CD4-positive, alpha-beta T cell treated with Interleukin-4 for 4 hours (primary cell): ENCODE results near the gene DPP10.

Experiments used
- DNase-seq: peaks from one replicate; pipeline ENCODE4 v3.0.0-alpha.2; 2020

Gene DPP10

GRCh38 chr2:115807276-115807675 is 1364.8 kb downstream of the DPP10 start:
- no peak for DNase-seq

- DNase-seq, result no peak
Observed at GRCh38 chr2:115825912-115826311, 1383.5 kb downstream of the DPP10 start.

GRCh38 chr2:115833196-115833595 is 1390.8 kb downstream of the DPP10 start:
- DNase-seq, result no peak

GRCh38 chr2:115838539-115838938 is 1396.1 kb downstream of the DPP10 start:
- DNase-seq, result no peak

- no peak for DNase-seq
Observed at GRCh38 chr2:115842306-115842705, 1399.9 kb downstream of the DPP10 start.

- no peak for DNase-seq
Observed at GRCh38 chr2:115848192-115848591, 1405.8 kb downstream of the DPP10 start.

- DNase-seq, result no peak
Observed at GRCh38 chr2:115867024-115867423, 1424.6 kb downstream of the DPP10 start.

- DNase-seq, result no peak
Observed at GRCh38 chr2:115874427-115874826, 1432.0 kb downstream of the DPP10 start.

- no peak for DNase-seq
Observed at GRCh38 chr2:115880558-115880957, 1438.1 kb downstream of the DPP10 start.

GRCh38 chr2:115887209-115887776 is 1444.9 kb downstream of the DPP10 start:
- DNase-seq, result no peak
